C4-2B (cell line): Measurements from ENCODE around the gene TAS1R1.

ENCODE experiments used
- ZFX ChIP-seq: fragments of 450-650 bp; IDR thresholded peaks from 2 replicates; pipeline ENCODE4 v1.6.1; 2017
- TF ChIP-seq, protein P1 (sequence below): fragments of 450-650 bp; conservative IDR thresholded peaks from 2 replicates; pipeline ENCODE4 v1.5.1; 2017; ENCODE audit warnings: mild to moderate bottlenecking

DNA sequence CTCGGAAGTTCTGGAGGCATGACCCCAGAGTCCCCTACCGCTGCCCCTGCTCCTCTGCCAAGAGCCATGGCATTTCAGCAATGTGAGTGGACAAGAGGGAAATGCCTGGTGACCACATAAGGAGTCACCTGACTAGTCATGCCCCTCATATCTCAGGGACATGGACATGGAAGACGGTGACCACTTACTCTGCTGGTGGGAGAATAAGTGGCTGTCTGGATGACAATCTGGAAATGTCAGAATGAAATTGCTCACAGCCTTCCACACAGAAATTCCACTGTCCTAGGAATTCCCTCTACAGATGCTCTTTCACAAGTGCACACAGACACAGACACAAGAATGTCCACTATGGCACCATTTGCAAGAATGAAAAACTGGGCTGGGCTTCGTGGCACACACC, 39.3 kb upstream of the TAS1R1 start:
- TF ChIP-seq, protein P1, sequence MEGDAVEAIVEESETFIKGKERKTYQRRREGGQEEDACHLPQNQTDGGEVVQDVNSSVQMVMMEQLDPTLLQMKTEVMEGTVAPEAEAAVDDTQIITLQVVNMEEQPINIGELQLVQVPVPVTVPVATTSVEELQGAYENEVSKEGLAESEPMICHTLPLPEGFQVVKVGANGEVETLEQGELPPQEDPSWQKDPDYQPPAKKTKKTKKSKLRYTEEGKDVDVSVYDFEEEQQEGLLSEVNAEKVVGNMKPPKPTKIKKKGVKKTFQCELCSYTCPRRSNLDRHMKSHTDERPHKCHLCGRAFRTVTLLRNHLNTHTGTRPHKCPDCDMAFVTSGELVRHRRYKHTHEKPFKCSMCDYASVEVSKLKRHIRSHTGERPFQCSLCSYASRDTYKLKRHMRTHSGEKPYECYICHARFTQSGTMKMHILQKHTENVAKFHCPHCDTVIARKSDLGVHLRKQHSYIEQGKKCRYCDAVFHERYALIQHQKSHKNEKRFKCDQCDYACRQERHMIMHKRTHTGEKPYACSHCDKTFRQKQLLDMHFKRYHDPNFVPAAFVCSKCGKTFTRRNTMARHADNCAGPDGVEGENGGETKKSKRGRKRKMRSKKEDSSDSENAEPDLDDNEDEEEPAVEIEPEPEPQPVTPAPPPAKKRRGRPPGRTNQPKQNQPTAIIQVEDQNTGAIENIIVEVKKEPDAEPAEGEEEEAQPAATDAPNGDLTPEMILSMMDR: no peak
- no peak for TF ChIP-seq ZFX
